H9 (cell line): ENCODE data around the gene CYP39A1. TPM values are rescaled to one million over a fixed set of nuclear protein-coding genes. Genes with fewer than 3 reads are reported as not detected.

ENCODE experiments used
- DNase-seq: peaks from one replicate; pipeline ENCODE4 v3.0.0-alpha.2; 2017
- H2AFZ ChIP-seq: one replicate; pipeline ENCODE4 v1.6.1; 2013; ENCODE audit warnings: mild to moderate bottlenecking, low read length, control low read depth, moderate library complexity
- H2AK5ac ChIP-seq: 2 replicates; pipeline ENCODE4 v1.6.1; 2013; ENCODE audit warnings: low read length, control low read depth, mixed read lengths; ENCODE audit not compliant: insufficient read length
- H2BK120ac ChIP-seq: one replicate; pipeline ENCODE4 v1.6.1; 2013; ENCODE audit warnings: low read depth, mild to moderate bottlenecking, low read length, control low read depth, inconsistent platforms; ENCODE audit not compliant: poor library complexity, severe bottlenecking
- H2BK12ac ChIP-seq: 2 replicates; pipeline ENCODE4 v1.6.1; 2013; ENCODE audit warnings: low read length, control low read depth, mixed read lengths, low read depth; ENCODE audit not compliant: insufficient read length
- H2BK15ac ChIP-seq: 2 replicates; pipeline ENCODE4 v1.6.1; 2013; ENCODE audit warnings: low read depth, low read length, control low read depth
- H2BK20ac ChIP-seq: one replicate; pipeline ENCODE4 v1.6.1; 2013; ENCODE audit warnings: low read depth, mild to moderate bottlenecking, low read length, control low read depth, inconsistent platforms; ENCODE audit not compliant: poor library complexity, severe bottlenecking
- H2BK5ac ChIP-seq: 2 replicates; pipeline ENCODE4 v1.6.1; 2013; ENCODE audit warnings: low read length, control low read depth, mixed read lengths; ENCODE audit not compliant: insufficient read length
- H3K14ac ChIP-seq: 2 replicates; pipeline ENCODE4 v1.6.1; 2013; ENCODE audit warnings: low read length, control low read depth; ENCODE audit not compliant: insufficient read depth
- H3K18ac ChIP-seq: 2 replicates; pipeline ENCODE4 v1.6.1; 2013; ENCODE audit warnings: low read depth, mild to moderate bottlenecking, mixed read lengths, low read length, control low read depth; ENCODE audit not compliant: insufficient read length
- H3K23ac ChIP-seq: 2 replicates; pipeline ENCODE4 v1.6.1; 2013; ENCODE audit warnings: low read length, control low read depth, mixed read lengths, low read depth; ENCODE audit not compliant: insufficient read length
- H3K23me2 ChIP-seq: 2 replicates; pipeline ENCODE4 v1.6.1; 2013; ENCODE audit warnings: low read depth, mild to moderate bottlenecking, mixed read lengths, low read length, control low read depth; ENCODE audit not compliant: insufficient read length, poor library complexity, severe bottlenecking
- H3K27ac ChIP-seq: 2 replicates; pipeline ENCODE4 v1.5.1; 2013; ENCODE audit warnings: low read length, control low read depth, mixed read lengths, low read depth; ENCODE audit not compliant: insufficient read length
- H3K27me3 ChIP-seq: 2 replicates; pipeline ENCODE4 v1.6.1; 2013; ENCODE audit warnings: low read length, control low read depth, inconsistent platforms; ENCODE audit not compliant: insufficient read depth
- H3K4ac ChIP-seq: 2 replicates; pipeline ENCODE4 v1.6.1; 2013; ENCODE audit warnings: low read depth, mild to moderate bottlenecking, control low read depth, inconsistent platforms, low read length, moderate library complexity
- H3K4me1 ChIP-seq: 2 replicates; pipeline ENCODE4 v1.6.1; 2013; ENCODE audit warnings: low read length, control low read depth, inconsistent platforms; ENCODE audit not compliant: insufficient read depth
- H3K4me2 ChIP-seq: 2 replicates; pipeline ENCODE4 v1.6.1; 2013; ENCODE audit warnings: low read length, control low read depth, mixed read lengths; ENCODE audit not compliant: insufficient read length, insufficient read depth
- H3K56ac ChIP-seq: 2 replicates; pipeline ENCODE4 v1.6.1; 2013; ENCODE audit warnings: low read depth, mild to moderate bottlenecking, mixed read lengths, low read length, control low read depth; ENCODE audit not compliant: insufficient read length
- H3K79me1 ChIP-seq: 2 replicates; pipeline ENCODE4 v1.6.1; 2013; ENCODE audit warnings: low read depth, mild to moderate bottlenecking, moderate library complexity, low read length, control low read depth, inconsistent platforms; ENCODE audit not compliant: insufficient read depth, poor library complexity, severe bottlenecking
- H3K79me2 ChIP-seq: 2 replicates; pipeline ENCODE4 v1.6.1; 2013; ENCODE audit warnings: low read length, control low read depth, inconsistent platforms; ENCODE audit not compliant: insufficient read depth
- H3K9ac ChIP-seq: 2 replicates; pipeline ENCODE4 v1.6.1; 2013; ENCODE audit warnings: low read length, control low read depth, mixed read lengths; ENCODE audit not compliant: insufficient read length; ENCODE audit errors: extremely low read depth
- H3K9me3 ChIP-seq: one replicate; pipeline ENCODE4 v1.6.1; 2013; ENCODE audit warnings: low read depth, low read length, inconsistent platforms; ENCODE audit not compliant: control insufficient read depth
- H3T11ph ChIP-seq: one replicate; pipeline ENCODE4 v1.6.1; 2013; ENCODE audit warnings: mild to moderate bottlenecking, low read length, control low read depth, inconsistent platforms
- H4K20me1 ChIP-seq: one replicate; pipeline ENCODE4 v1.6.1; 2013; ENCODE audit not compliant: control insufficient read depth, insufficient read length, insufficient read depth
- H4K5ac ChIP-seq: 2 replicates; pipeline ENCODE4 v1.6.1; 2013; ENCODE audit warnings: low read depth, mild to moderate bottlenecking, mixed read lengths, low read length, control low read depth; ENCODE audit not compliant: insufficient read length
- H4K8ac ChIP-seq: replicated peaks from 2 replicates; pipeline ENCODE4 v1.6.1; 2013; ENCODE audit warnings: low read length, control low read depth, mixed read lengths, low read depth; ENCODE audit not compliant: insufficient read length
- H4K91ac ChIP-seq: 2 replicates; pipeline ENCODE4 v1.6.1; 2013; ENCODE audit warnings: low read depth, mild to moderate bottlenecking, moderate library complexity, mixed read lengths, low read length, control low read depth; ENCODE audit not compliant: insufficient read length
- H3K27ac Mint-ChIP-seq, 3 experiments: 2 replicates in 2 of 3; 3 replicates in 1 of 3; pipeline ENCODE4 v1.8.0; 2020 to 2021; ENCODE audit warnings: mixed read lengths in 3 of 3, mild to moderate bottlenecking in 1 of 3, moderate library complexity in 1 of 3
- H3K27me3 Mint-ChIP-seq: 2 replicates; pipeline ENCODE4 v1.8.0; 2021; ENCODE audit warnings: low read depth, mild to moderate bottlenecking, moderate library complexity, mixed read lengths
- H3K36me3 Mint-ChIP-seq, 3 experiments: 2 replicates in 2 of 3; 3 replicates in 1 of 3; pipeline ENCODE4 v1.8.0; 2020 to 2021; ENCODE audit warnings: low read depth in 3 of 3, mixed read lengths in 3 of 3; ENCODE audit not compliant: insufficient read depth in 1 of 3
- H3K4me1 Mint-ChIP-seq, 2 experiments: 2 replicates each; pipeline ENCODE4 v1.8.0; 2020; ENCODE audit warnings: mixed read lengths in 2 of 2
- H3K4me3 Mint-ChIP-seq, 2 experiments: 2 replicates in 1 of 2; 3 replicates in 1 of 2; pipeline ENCODE4 v1.8.0; 2020 to 2021; ENCODE audit warnings: mild to moderate bottlenecking in 2 of 2, mixed read lengths in 2 of 2, moderate library complexity in 1 of 2
- H3K9me3 Mint-ChIP-seq, 2 experiments: 2 replicates in 1 of 2; 3 replicates in 1 of 2; pipeline ENCODE4 v1.8.0; 2020; ENCODE audit warnings: mild to moderate bottlenecking in 2 of 2, mixed read lengths in 2 of 2, moderate library complexity in 1 of 2
- WGBS: extraction: QIAGEN DNeasy Blood & Tissue Kit; methylation state at CpG from one replicate; pipeline ENCODE4 v1.1.7; 2013; ENCODE audit warnings: missing lambda C conversion rate, low lambda C conversion rate, mixed read lengths; ENCODE audit not compliant: insufficient read length; ENCODE audit errors: extremely low coverage; 5-methylcytosine and 5-hydroxymethylcytosine counted together
- total RNA-seq: library from RNA; stranded (reverse); gene quantifications from 2 replicates; pipeline ENCODE4 v1.2.1, GENCODE V29; 2021
- TF ChIP-seq, protein P1 (sequence below): fragments of 200-600 bp; sonication (generic); conservative IDR thresholded peaks from 3 replicates; pipeline ENCODE4 v1.8.0; 2021; ENCODE audit warnings: antibody characterized with exemption, mild to moderate bottlenecking

Gene CYP39A1
- total RNA-seq, 1 experiment from 2014 or later, result 0.50 TPM

DNA sequence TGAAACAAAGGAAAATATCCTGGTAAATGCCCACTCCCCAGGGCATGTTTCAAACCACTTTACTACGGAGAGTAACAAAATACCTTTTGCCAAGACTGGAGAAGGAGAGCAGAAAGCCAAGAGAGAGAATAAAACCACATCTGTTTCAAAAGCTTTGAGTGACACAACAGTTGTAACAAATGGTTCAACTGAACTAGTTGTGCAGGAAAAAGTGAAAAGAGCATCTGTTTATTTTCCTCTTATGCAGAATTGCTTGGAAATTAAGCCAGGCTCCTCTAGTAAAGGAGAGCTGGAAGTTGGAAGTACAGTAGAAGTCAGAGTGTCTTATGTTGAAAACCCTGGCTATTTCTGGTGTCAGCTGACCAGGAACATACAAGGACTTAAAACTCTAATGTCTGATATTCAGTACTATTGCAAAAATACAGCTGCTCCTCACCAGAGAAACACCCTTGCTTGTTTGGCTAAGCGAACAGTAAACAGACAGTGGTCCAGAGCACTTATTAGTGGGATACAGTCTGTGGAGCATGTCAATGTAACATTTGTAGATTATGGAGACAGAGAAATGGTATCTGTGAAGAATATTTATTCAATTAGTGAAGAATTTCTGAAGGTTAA, 37.6 kb upstream of the CYP39A1 start:
- H3K23me2 ChIP-seq, result no peaks in the 10 kb centered on the region
- no peak overlapping the region for H2BK15ac ChIP-seq
- H2AFZ ChIP-seq, result no peak overlapping the region
- no peak for DNase-seq
- no peak overlapping the region for H2BK5ac ChIP-seq
- WGBS, result no CpG with 5 or more reads among the region's 2 CpGs
- H3K9me3 Mint-ChIP-seq, result no peaks in the 10 kb centered on the region
- H3K4me1 Mint-ChIP-seq, result no peaks in the 10 kb centered on the region
- no peak overlapping the region for H3K27ac Mint-ChIP-seq
- H3K4ac ChIP-seq, result no peak overlapping the region
- H4K91ac ChIP-seq, result no peak overlapping the region
- no peak overlapping the region for H3K56ac ChIP-seq
- H3K4me2 ChIP-seq, result no peak overlapping the region
- no peaks in the 10 kb centered on the region for H4K20me1 ChIP-seq
- no peak overlapping the region for H2BK20ac ChIP-seq
- no peaks in the 10 kb centered on the region for H3K79me1 ChIP-seq
- H4K8ac ChIP-seq, result no peak overlapping the region
- H3K27me3 Mint-ChIP-seq, result peaks cover 2% of the 10 kb centered on the region; the same call in 1 of the 2 replicates
- H3K27ac ChIP-seq, result no peak overlapping the region
- no peak overlapping the region for H2BK120ac ChIP-seq
- H3K36me3 Mint-ChIP-seq, result no peaks in the 10 kb centered on the region
- no peaks in the 10 kb centered on the region for H3K27me3 ChIP-seq
- no peaks in the 10 kb centered on the region for H3K9me3 ChIP-seq
- no peak overlapping the region for H3K9ac ChIP-seq
- TF ChIP-seq, protein P1, sequence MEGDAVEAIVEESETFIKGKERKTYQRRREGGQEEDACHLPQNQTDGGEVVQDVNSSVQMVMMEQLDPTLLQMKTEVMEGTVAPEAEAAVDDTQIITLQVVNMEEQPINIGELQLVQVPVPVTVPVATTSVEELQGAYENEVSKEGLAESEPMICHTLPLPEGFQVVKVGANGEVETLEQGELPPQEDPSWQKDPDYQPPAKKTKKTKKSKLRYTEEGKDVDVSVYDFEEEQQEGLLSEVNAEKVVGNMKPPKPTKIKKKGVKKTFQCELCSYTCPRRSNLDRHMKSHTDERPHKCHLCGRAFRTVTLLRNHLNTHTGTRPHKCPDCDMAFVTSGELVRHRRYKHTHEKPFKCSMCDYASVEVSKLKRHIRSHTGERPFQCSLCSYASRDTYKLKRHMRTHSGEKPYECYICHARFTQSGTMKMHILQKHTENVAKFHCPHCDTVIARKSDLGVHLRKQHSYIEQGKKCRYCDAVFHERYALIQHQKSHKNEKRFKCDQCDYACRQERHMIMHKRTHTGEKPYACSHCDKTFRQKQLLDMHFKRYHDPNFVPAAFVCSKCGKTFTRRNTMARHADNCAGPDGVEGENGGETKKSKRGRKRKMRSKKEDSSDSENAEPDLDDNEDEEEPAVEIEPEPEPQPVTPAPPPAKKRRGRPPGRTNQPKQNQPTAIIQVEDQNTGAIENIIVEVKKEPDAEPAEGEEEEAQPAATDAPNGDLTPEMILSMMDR, result no peak
- H3K18ac ChIP-seq, result no peak overlapping the region
- H3K23ac ChIP-seq, result no peak overlapping the region
- H3K14ac ChIP-seq, result no peak overlapping the region
- no peak overlapping the region for H2AK5ac ChIP-seq
- no peaks in the 10 kb centered on the region for H3K79me2 ChIP-seq
- H2BK12ac ChIP-seq, result no peak overlapping the region
- H4K5ac ChIP-seq, result no peak overlapping the region
- H3K4me3 Mint-ChIP-seq, result no peak overlapping the region
- no peak overlapping the region for H3T11ph ChIP-seq
- H3K4me1 ChIP-seq, result no peaks in the 10 kb centered on the region
